Measurements from ENCODE around the gene PIP4K2A.

- TF ChIP-seq, protein P1, sequence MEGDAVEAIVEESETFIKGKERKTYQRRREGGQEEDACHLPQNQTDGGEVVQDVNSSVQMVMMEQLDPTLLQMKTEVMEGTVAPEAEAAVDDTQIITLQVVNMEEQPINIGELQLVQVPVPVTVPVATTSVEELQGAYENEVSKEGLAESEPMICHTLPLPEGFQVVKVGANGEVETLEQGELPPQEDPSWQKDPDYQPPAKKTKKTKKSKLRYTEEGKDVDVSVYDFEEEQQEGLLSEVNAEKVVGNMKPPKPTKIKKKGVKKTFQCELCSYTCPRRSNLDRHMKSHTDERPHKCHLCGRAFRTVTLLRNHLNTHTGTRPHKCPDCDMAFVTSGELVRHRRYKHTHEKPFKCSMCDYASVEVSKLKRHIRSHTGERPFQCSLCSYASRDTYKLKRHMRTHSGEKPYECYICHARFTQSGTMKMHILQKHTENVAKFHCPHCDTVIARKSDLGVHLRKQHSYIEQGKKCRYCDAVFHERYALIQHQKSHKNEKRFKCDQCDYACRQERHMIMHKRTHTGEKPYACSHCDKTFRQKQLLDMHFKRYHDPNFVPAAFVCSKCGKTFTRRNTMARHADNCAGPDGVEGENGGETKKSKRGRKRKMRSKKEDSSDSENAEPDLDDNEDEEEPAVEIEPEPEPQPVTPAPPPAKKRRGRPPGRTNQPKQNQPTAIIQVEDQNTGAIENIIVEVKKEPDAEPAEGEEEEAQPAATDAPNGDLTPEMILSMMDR (IDR thresholded peaks at IDR 0.05; ENCODE audit: control extremely low read depth in 1 of 3, insufficient read depth in 1 of 3, low read depth in 1 of 3, low read length in 3 of 3): peak; percentile 64 to 69 (median 65)
- TF ChIP-seq POLR2AphosphoS5 (IDR thresholded peaks at IDR 0.05; ENCODE audit: low read depth, low read length): no peak
- TF ChIP-seq YY1 (IDR thresholded peaks at IDR 0.05; ENCODE audit: low read depth, low read length): no peak
- TF ChIP-seq KDM5A (IDR thresholded peaks at IDR 0.05; ENCODE audit: low read length): no peak
- no peak for TF ChIP-seq POLR2A (IDR thresholded peaks at IDR 0.05; ENCODE audit: control extremely low read depth in 1 of 2, low read depth in 2 of 2, low read length in 2 of 2)
- no peak for TF ChIP-seq CREB1 (IDR thresholded peaks at IDR 0.05)
- no peak for TF ChIP-seq ATF3 (IDR thresholded peaks at IDR 0.05; ENCODE audit: insufficient read depth, low read depth, low read length)
- TF ChIP-seq TBP (IDR thresholded peaks at IDR 0.05; ENCODE audit: low read depth, low read length): no peak
- no peak for TF ChIP-seq TAF1 (IDR thresholded peaks at IDR 0.05; ENCODE audit: low read depth, low read length)
- TF ChIP-seq SP1 (IDR thresholded peaks at IDR 0.05; ENCODE audit: low read depth, low read length): no peak
- TF ChIP-seq PHF8 (conservative IDR thresholded peaks at IDR 0.05; ENCODE audit: low read depth, low read length): no peak
- no peak for TF ChIP-seq NANOG (IDR thresholded peaks at IDR 0.05; ENCODE audit: insufficient read depth, low read depth, low read length, poor library complexity, severe bottlenecking)
- no peak for TF ChIP-seq CBX8 (IDR thresholded peaks at IDR 0.05; ENCODE audit: borderline replicate concordance, low read depth, low read length)
Measured at GRCh38 chr10:22550732-22551131, 163.6 kb downstream of the PIP4K2A start.

Measured in H1 (cell line).